ENCODE measurements around the gene NFE2. TPM values are rescaled to one million over a fixed set of nuclear protein-coding genes. Genes with fewer than 3 reads are reported as not detected.
"Not testable (repeated sequence)": the region's sequence is repeated elsewhere in the genome, so short reads cannot be mapped to it uniquely, and the experiment has no call there.

NFE2 gene
- total and polyA plus RNA-seq, 4 experiments from 2014 or later: 0.25 TPM; not detected in 3

GRCh38 chr12:54282949-54283593 lies 17.7 kb downstream of the NFE2 start:
- H3K27ac Mint-ChIP-seq: peak overlapping the region in 2 of 7 donors; percentile 82 to 93
- H3K4me1 ChIP-seq (ENCODE audit: insufficient read depth, low read length): peaks cover 64% of the 10 kb centered on the region
- H3K36me3 ChIP-seq (ENCODE audit: insufficient read depth, low read length): peaks cover 59% of the 10 kb centered on the region
- no peak overlapping the region for H3K4me3 Mint-ChIP-seq
- intact Hi-C loops (cut with micrococcal nuclease): no loop called here
- peak overlapping the region; percentile 92 for H3K27ac ChIP-seq (ENCODE audit: low read depth, low read length)
- peaks cover 3 to 33% of the 10 kb centered on the region in 2 donors for H3K36me3 Mint-ChIP-seq
- peak overlapping the region; percentile 2 to 90 for H3K4me3 ChIP-seq (ENCODE audit: low read length in 2 of 2)
- DNase-seq: peak in 1 of 5 donors; percentile 52
- peaks cover 0 to 46% (median 27%) of the 10 kb centered on the region in 4 donors for H3K4me1 Mint-ChIP-seq
- ChIA-PET CTCF (ENCODE audit: partially characterized antibody) (interaction anchor here (1.0 to 5.1 kb wide), 7 partner anchors 11 to 97 kb away, joined by 3 to 40 read pairs (median 5); partner anchors contain the start of gene COPZ1), POLR2A (ENCODE audit: partially characterized antibody) (interaction anchor here (0.8 to 1.5 kb wide), 4 partner anchors 10 to 66 kb away, joined by 3 to 6 read pairs (median 4); partner anchors contain the start of gene COPZ1)
- H3K9me3 Mint-ChIP-seq: peaks cover 0 to 2% (median 0%) of the 10 kb centered on the region in 8 donors
- no peaks in the 10 kb centered on the region for H3K27me3 Mint-ChIP-seq
- H3K9me3 ChIP-seq (ENCODE audit: control insufficient read depth in 1 of 2, low read length in 2 of 2): no peaks in the 10 kb centered on the region
- H3K27me3 ChIP-seq (ENCODE audit: insufficient read depth, low read length): no peaks in the 10 kb centered on the region

- H3K27me3 Mint-ChIP-seq; H3K9me3 Mint-ChIP-seq; H3K4me3 Mint-ChIP-seq; H3K9me3 ChIP-seq (ENCODE audit: control insufficient read depth in 1 of 2, low read length in 2 of 2); DNase-seq; intact Hi-C loops (cut with micrococcal nuclease); H3K27me3 ChIP-seq (ENCODE audit: insufficient read depth, low read length); H3K27ac Mint-ChIP-seq: not testable (repeated sequence)
- H3K4me3 ChIP-seq (ENCODE audit: low read length in 2 of 2): peak overlapping the region; percentile 90 to 94
- ChIA-PET POLR2A (ENCODE audit: partially characterized antibody) (interaction anchor here (0.7 to 3.1 kb wide), 12 partner anchors 9 to 216 kb away, joined by 3 to 69 read pairs (median 9); partner anchors contain the start of genes COPZ1, ITGA5, NCKAP1L and NFE2), CTCF (ENCODE audit: partially characterized antibody) (interaction anchor here (1.0 to 4.0 kb wide), 5 partner anchors 12 to 75 kb away, joined by 3 to 25 read pairs (median 14); partner anchors contain the start of gene COPZ1)
- peaks cover 3 to 50% (median 27%) of the 10 kb centered on the region in 4 donors for H3K4me1 Mint-ChIP-seq
- peaks cover 45% of the 10 kb centered on the region for H3K36me3 ChIP-seq (ENCODE audit: insufficient read depth, low read length)
- H3K4me1 ChIP-seq (ENCODE audit: insufficient read depth, low read length): peaks cover 78% of the 10 kb centered on the region
- H3K36me3 Mint-ChIP-seq: peaks cover 0 to 19% of the 10 kb centered on the region in 2 donors
- peak overlapping the region; percentile 92 for H3K27ac ChIP-seq (ENCODE audit: low read depth, low read length)
Measured at GRCh38 chr12:54281694-54282093, 19.1 kb downstream of the NFE2 start.

GRCh38 chr12:54281261-54281638 lies 19.6 kb downstream of the NFE2 start:
- Histone ChIP-seq H3K36me3 (ENCODE audit: insufficient read depth, low read length) (peaks cover 41% of the 10 kb centered on the region), H3K27ac (ENCODE audit: low read depth, low read length) (peak overlapping the region; percentile 92)
- not testable (repeated sequence) for H3K9me3 Mint-ChIP-seq

GRCh38 chr12:54280468-54281260 lies 20.2 kb downstream of the NFE2 start, which contains the start of gene HNRNPA1:
Gene HNRNPA1 (plus strand): TSS chr12:54280726. CDS start chr12:54280808, 82 bp downstream.
- H3K9me3 Mint-ChIP-seq: peaks cover 0 to 2% (median 0%) of the 10 kb centered on the region in 8 donors
- Histone ChIP-seq H3K9me3 (ENCODE audit: control insufficient read depth in 1 of 2, low read length in 2 of 2) (no peaks in the 10 kb centered on the region), H3K4me1 (ENCODE audit: insufficient read depth, low read length) (peaks cover 81% of the 10 kb centered on the region), H3K4me3 (ENCODE audit: low read length in 2 of 2) (peak within 1 kb of the TSS; percentile 90 to 94), H3K36me3 (ENCODE audit: insufficient read depth, low read length) (peaks cover 35% of the 10 kb centered on the region), H3K27me3 (ENCODE audit: insufficient read depth, low read length) (no peaks in the 10 kb centered on the region), H3K27ac (ENCODE audit: low read depth, low read length) (peak within 1 kb of the TSS; percentile 92)
- intact Hi-C loops (cut with micrococcal nuclease): loop anchor here (1.0 kb wide), 3 partner anchors 44 to 217 kb away; partner anchors contain the start of gene NCKAP1L
- peaks cover 0 to 14% of the 10 kb centered on the region in 2 donors for H3K36me3 Mint-ChIP-seq
- POLR2A ChIA-PET (ENCODE audit: partially characterized antibody): interaction anchor here (0.6 to 3.1 kb wide), 42 partner anchors 8 to 1835 kb away, joined by 3 to 69 read pairs (median 4); partner anchors contain the start of genes CALCOCO1, COPZ1, EIF4B and ITGA5
- CTCF ChIA-PET (ENCODE audit: partially characterized antibody): interaction anchor here (0.9 to 4.0 kb wide), 10 partner anchors 13 to 125 kb away, joined by 3 to 25 read pairs (median 5); partner anchors contain the start of gene COPZ1
- no peak within 1 kb of the TSS for H3K4me3 Mint-ChIP-seq
- peak; percentile 95 to 99 (median 99) for DNase-seq
- peaks cover 13 to 55% (median 32%) of the 10 kb centered on the region in 4 donors for H3K4me1 Mint-ChIP-seq
- no peak within 1 kb of the TSS for H3K27ac Mint-ChIP-seq
- no peaks in the 10 kb centered on the region for H3K27me3 Mint-ChIP-seq

More at GRCh38 chr12:54281261-54281638, 19.6 kb downstream of the NFE2 start:
- H3K4me3 Mint-ChIP-seq; H3K9me3 ChIP-seq (ENCODE audit: control insufficient read depth in 1 of 2, low read length in 2 of 2); H3K27me3 Mint-ChIP-seq; H3K27ac Mint-ChIP-seq; H3K27me3 ChIP-seq (ENCODE audit: insufficient read depth, low read length); intact Hi-C loops (cut with micrococcal nuclease); DNase-seq: not testable (repeated sequence)
- Mint-ChIP-seq H3K36me3 (peaks cover 0 to 18% of the 10 kb centered on the region in 2 donors), H3K4me1 (peaks cover 7 to 54% (median 29%) of the 10 kb centered on the region in 4 donors)
- CTCF ChIA-PET (ENCODE audit: partially characterized antibody): interaction anchor here (1.0 to 4.0 kb wide), 5 partner anchors 12 to 76 kb away, joined by 3 to 25 read pairs (median 14); partner anchors contain the start of gene COPZ1
- POLR2A ChIA-PET (ENCODE audit: partially characterized antibody): interaction anchor here (0.7 to 3.1 kb wide), 13 partner anchors 9 to 217 kb away, joined by 3 to 69 read pairs (median 5); partner anchors contain the start of genes COPZ1, ITGA5, NCKAP1L and NFE2
- Histone ChIP-seq H3K4me3 (ENCODE audit: low read length in 2 of 2) (peak overlapping the region; percentile 90 to 94), H3K4me1 (ENCODE audit: insufficient read depth, low read length) (peaks cover 81% of the 10 kb centered on the region)

- no peaks in the 10 kb centered on the region for H3K27me3 Mint-ChIP-seq
Measured at GRCh38 chr12:54279632-54280467, 21.0 kb downstream of the NFE2 start, which contains the start of gene CBX5. Gene CBX5 (minus strand): TSS chr12:54280122. CDS start chr12:54257650, 22,472 bp downstream.

GRCh38 chr12:54279227-54279631 lies 21.6 kb downstream of the NFE2 start:
- ChIA-PET POLR2A (ENCODE audit: partially characterized antibody) (interaction anchor here (0.6 to 3.1 kb wide), 18 partner anchors 12 to 1658 kb away, joined by 3 to 69 read pairs (median 6); partner anchors contain the start of genes CALCOCO1, COPZ1, ITGA5 and NCKAP1L), CTCF (ENCODE audit: partially characterized antibody) (interaction anchor here (1.5 to 4.0 kb wide), 6 partner anchors 14 to 121 kb away, joined by 4 to 25 read pairs (median 12); partner anchors contain the start of gene COPZ1)
- Histone ChIP-seq H3K4me3 (ENCODE audit: low read length in 2 of 2) (peak overlapping the region; percentile 51 to 90), H3K36me3 (ENCODE audit: insufficient read depth, low read length) (peaks cover 27% of the 10 kb centered on the region), H3K27me3 (ENCODE audit: insufficient read depth, low read length) (no peaks in the 10 kb centered on the region), H3K27ac (ENCODE audit: low read depth, low read length) (peak overlapping the region; percentile 92), H3K4me1 (ENCODE audit: insufficient read depth, low read length) (peaks cover 69% of the 10 kb centered on the region), H3K9me3 (ENCODE audit: control insufficient read depth in 1 of 2, low read length in 2 of 2) (no peaks in the 10 kb centered on the region)
- no peaks in the 10 kb centered on the region for H3K27me3 Mint-ChIP-seq
- peaks cover 0 to 2% (median 0%) of the 10 kb centered on the region in 8 donors for H3K9me3 Mint-ChIP-seq
- no peak for DNase-seq
- no peak overlapping the region for H3K4me3 Mint-ChIP-seq
- H3K27ac Mint-ChIP-seq: no peak overlapping the region
- H3K36me3 Mint-ChIP-seq: peaks cover 4 to 6% of the 10 kb centered on the region in 2 donors
- intact Hi-C loops (cut with micrococcal nuclease): no loop called here
- peaks cover 21 to 52% (median 34%) of the 10 kb centered on the region in 4 donors for H3K4me1 Mint-ChIP-seq

More at GRCh38 chr12:54279632-54280467, 21.0 kb downstream of the NFE2 start, which contains the start of gene CBX5:
- DNase-seq: peak; percentile 99 to 100 (median 100)
- Mint-ChIP-seq H3K9me3 (peaks cover 0 to 2% (median 0%) of the 10 kb centered on the region in 8 donors), H3K4me1 (peaks cover 21 to 56% (median 35%) of the 10 kb centered on the region in 4 donors), H3K36me3 (peaks cover 3 to 6% of the 10 kb centered on the region in 2 donors), H3K4me3 (no peak within 1 kb of the TSS), H3K27ac (no peak within 1 kb of the TSS)
- ChIA-PET CTCF (ENCODE audit: partially characterized antibody) (interaction anchor here (0.9 to 4.0 kb wide), 9 partner anchors 13 to 125 kb away, joined by 3 to 25 read pairs (median 6); partner anchors contain the start of gene COPZ1), POLR2A (ENCODE audit: partially characterized antibody) (interaction anchor here (0.6 to 3.1 kb wide), 43 partner anchors 7 to 1835 kb away, joined by 3 to 69 read pairs (median 4); partner anchors contain the start of genes CALCOCO1, COPZ1, EIF4B and ITGA5)
- H3K4me1 ChIP-seq (ENCODE audit: insufficient read depth, low read length): peaks cover 75% of the 10 kb centered on the region
- peaks cover 28% of the 10 kb centered on the region for H3K36me3 ChIP-seq (ENCODE audit: insufficient read depth, low read length)
- H3K27ac ChIP-seq (ENCODE audit: low read depth, low read length): peak within 1 kb of the TSS; percentile 92
- H3K9me3 ChIP-seq (ENCODE audit: control insufficient read depth in 1 of 2, low read length in 2 of 2): no peaks in the 10 kb centered on the region
- H3K4me3 ChIP-seq (ENCODE audit: low read length in 2 of 2): peak within 1 kb of the TSS; percentile 90 to 94
- H3K27me3 ChIP-seq (ENCODE audit: insufficient read depth, low read length): no peaks in the 10 kb centered on the region
- intact Hi-C loops (cut with micrococcal nuclease): loop anchor here (1.0 kb wide), 3 partner anchors 44 to 217 kb away; partner anchors contain the start of gene NCKAP1L
